Stimulated activated CD4-positive, alpha-beta T cell treated with anti-CD3 and anti-CD28 coated beads, Interleukin-15, amount 100 ng/mL, for 24 hours (primary cell): Measurements from ENCODE around the gene ARMC3.
"Not testable (repeated sequence)": the region's sequence is repeated elsewhere in the genome, so short reads cannot be mapped to it uniquely, and the experiment has no call there.

Experiments used
- DNase-seq: peaks from one replicate; pipeline ENCODE4 v3.0.0-alpha.2; 2020

Gene ARMC3

DNA sequence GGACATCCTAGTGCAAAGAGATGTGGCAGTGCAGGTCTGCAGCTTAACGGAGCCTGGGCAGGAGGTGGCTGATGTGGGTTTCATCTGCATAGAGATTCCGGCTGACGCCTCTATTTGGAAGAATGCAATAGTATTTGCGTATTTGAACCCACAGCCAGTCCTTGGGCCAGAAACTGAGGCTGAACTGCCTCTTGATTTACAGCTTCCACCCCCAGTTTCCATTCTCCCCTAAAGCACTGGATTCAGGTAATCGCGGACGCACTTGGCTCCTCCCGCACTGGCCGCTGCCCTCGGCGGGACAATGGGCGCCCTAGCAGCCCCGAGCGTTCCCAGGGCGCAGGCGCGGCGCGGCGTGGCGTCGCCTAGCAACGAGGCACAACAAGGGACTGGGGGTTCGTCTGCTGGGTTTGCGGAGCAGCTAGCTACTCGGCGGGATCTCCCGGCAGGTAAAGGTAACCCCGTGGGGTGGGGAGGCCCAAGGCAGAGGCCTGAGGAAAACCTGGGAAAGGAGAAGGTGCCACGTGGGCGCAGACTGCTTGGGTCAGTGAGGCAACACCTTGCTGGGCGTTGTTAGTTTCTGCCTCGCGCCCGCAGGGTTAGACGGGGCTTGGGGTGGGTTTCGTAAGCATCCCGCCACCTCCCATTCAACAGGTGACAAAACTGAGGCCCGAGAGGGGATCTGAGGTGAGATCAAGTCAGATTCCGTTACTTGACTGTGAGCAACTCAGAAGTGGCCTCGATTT lies at the start of gene ARMC3:
Gene ARMC3, plus strand, starts transcription at position 393 of the 743 bp plus-strand sequence. CDS start 3,944 bp downstream, outside the sequence.
- DNase-seq, result peak; percentile 77

GRCh38 chr10:22891797-22892196 lies 36.1 kb upstream of the ARMC3 start:
- DNase-seq, result no peak

DNA sequence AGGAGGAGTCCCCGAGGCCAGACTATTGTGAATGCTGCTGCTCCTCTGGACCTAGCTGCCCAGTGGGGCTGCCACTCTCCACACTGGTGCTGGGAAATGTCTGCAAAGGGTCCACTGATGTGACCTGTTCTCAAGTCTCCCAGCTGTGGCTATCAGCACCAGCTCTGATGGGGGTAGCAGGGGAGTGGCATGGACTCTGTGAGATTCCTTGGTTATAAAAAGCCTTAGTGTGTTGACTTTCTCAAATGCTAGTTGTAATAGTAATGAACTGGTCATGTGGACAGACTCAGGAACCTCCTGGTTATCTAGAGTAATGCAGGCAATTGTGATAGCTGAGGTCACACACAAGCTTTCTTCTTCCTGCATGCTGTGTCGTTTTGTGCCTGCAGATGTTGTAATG lies 34.1 kb upstream of the ARMC3 start:
- DNase-seq, result no peak

GRCh38 chr10:22894714-22895113 lies 33.1 kb upstream of the ARMC3 start:
- no peak for DNase-seq

DNA sequence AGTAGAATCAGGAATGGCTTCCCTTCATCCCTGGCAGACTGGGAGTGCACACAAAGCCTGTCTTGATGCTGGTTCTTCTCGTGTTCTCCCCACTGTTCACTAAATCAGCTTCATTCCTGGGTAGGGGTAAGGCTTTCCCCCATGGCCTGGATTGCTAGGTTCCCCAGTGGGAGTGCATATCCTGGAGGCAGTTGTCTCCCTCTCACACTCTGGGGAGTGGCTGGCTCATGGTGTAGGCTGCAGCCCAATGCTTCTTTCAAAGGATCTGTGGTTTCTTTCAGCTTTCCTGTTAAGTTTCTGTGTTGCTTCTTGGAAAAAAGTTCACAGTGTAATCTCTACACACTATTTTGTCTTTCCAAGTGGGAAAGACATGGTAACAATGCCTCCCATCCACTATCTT lies 32.6 kb upstream of the ARMC3 start:
- no peak for DNase-seq

GRCh38 chr10:22897371-22897770 lies 30.5 kb upstream of the ARMC3 start:
- no peak for DNase-seq

GRCh38 chr10:22899307-22899706 lies 28.5 kb upstream of the ARMC3 start:
- no peak for DNase-seq

- DNase-seq, result no peak
These were observed 28.1 kb upstream of the ARMC3 start for GRCh38 chr10:22899775-22900174.

DNA sequence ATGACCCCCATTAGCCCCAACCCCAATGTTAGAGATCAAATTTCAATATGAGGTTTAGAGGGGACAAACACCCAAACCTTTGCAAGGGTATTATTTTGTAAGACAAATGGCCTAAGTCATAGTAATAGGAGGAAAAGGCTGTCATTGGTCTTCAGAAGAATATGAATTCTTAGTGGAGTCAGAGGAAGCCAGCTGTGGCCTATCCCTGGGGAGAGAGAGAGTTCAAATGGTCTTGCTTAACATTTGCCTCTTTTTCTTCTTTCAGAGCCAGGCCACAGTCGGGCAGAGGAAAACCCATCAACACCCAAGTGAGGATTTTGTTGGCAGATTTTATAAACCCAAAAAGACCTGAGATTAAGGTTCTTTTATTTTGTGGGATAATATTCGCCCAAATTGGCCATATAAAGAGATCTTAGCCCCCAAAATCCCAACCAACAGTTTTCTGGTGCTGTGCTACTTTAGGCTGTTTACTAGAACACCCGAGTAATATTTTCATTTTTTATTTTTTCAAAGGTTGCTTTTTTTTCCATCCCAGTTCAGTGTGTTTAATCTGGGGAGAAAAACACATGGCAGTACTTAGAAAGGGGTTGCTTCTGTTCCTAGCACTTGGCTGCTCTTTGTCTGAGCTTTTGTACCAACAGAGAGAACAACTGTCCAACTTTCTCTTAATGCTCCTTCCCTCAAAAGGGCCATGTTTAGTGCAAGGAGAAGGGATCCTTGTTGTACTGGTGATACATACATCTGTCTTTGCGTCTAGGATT lies 26.8 kb upstream of the ARMC3 start:
- DNase-seq, result no peak

DNA sequence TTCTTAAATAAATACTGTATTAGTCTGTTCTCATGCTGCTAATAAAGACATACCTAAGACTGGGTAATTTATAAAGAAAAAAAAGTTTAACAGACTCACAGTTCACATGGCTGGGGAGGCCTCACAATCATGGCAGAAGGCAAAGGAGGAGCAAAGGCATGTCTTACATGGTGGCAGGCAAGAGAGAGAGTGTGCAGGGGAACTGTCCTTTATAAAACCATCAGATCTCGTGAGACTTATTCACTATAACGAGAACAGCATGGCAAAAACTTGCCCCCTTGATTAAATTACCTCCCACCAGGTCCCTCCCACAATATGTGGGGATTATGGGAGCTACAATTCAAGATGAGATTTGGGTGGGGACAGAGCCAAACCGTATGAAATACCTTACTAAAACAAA lies 25.7 kb upstream of the ARMC3 start:
- DNase-seq, result not testable (repeated sequence)

GRCh38 chr10:22903694-22904093 lies 24.2 kb upstream of the ARMC3 start:
- no peak for DNase-seq

- DNase-seq, result no peak
These were observed 21.1 kb upstream of the ARMC3 start for GRCh38 chr10:22906767-22907166.

- no peak for DNase-seq
These were observed 19.0 kb upstream of the ARMC3 start for GRCh38 chr10:22908837-22909236.

- DNase-seq, result not testable (repeated sequence)
These were observed 18.2 kb upstream of the ARMC3 start for GRCh38 chr10:22909673-22910072.

GRCh38 chr10:22911067-22911466 lies 16.8 kb upstream of the ARMC3 start:
- no peak for DNase-seq

DNA sequence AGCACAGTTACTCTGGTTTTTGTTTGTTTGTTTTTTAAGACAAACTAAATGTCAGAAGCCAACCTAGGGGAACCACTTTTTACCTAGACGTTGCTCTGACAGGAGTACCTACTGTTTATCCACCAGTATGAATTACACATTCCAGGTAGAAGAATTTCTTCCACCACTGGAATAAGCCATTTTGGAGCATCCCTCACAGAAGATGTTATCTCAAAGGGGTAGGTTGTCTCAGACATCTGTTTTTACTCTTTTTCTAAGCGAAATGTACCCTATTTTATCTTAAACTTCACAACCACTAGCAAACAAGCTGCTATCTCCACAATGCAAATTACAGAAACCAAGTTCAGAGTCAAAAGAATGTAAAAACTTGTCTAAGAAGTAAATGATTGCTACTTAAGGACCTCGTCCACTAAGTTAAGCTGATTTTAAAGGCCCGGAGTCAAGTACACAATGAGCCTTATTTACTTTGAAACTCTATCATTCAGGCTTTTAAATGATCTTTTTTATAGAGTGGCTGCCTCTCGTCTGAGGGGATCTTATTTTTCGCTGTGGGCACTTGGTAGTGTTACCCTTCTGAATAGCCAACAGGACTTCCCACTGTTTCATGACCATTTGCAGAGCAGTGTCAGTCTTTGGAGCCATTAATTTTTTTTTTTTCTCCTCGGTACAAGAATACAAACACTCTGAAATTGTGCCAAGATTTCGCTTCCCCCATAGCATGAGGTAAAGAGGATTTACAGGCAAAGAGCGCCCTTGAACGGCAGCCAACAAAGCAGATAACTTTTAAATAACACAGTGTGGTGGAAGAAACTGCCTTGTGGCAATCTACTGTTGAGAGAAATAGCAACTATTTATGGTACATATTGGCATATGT lies 15.7 kb upstream of the ARMC3 start:
- no peak for DNase-seq

DNA sequence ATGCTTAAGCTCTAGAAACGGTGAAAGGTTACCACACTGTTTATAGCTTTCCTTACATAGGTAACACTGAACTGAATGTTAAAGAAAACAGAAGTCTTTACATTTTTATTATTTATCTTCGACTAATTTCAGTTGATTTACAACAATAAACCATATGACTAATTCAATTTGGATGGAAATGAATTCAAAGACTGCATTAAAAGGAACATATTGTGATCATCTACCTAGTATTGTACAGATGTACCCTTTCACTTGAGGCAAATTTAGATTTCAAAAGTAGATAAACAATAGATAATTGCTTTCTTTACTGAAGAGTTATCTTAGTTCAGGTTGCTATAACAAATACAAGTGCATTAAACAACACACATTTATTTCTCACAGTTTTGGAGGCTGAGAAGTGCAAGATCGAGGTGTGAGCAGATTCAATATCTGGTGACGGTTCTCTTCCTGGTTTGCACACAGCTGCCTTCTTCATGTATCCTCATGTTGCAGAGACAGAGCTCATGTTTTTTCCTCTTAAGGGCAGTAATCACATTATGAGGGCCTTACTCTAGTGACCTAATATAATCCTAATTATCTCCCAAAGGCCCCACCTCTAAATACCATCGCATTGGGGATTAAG lies 15.0 kb upstream of the ARMC3 start:
- no peak for DNase-seq

- no peak for DNase-seq
These were observed 14.3 kb upstream of the ARMC3 start for GRCh38 chr10:22913474-22914092.

- no peak for DNase-seq
These were observed 12.5 kb upstream of the ARMC3 start for GRCh38 chr10:22915314-22915713.

- no peak for DNase-seq
These were observed 2.8 kb upstream of the ARMC3 start for GRCh38 chr10:22925088-22925487.

DNA sequence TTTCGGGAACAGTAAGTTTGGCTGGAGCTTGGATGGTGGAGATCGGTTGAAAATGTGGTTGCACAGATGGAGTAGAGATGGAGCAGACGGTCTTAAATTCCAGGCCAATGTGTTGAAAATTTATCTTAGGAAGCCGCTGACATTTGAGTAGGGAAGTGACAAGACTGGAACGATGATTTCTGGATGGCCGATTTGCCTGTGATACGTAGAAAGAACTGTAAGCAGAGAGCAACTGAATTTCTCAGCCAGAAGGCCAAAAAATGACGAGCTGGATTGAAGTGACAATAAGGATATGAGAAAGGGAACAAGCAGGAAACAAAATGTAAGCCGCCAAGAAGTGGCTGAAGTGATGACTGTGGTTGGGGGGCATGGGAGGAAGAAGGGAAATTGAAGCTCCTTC lies 687 bp upstream of the ARMC3 start:
- DNase-seq, result no peak

DNA sequence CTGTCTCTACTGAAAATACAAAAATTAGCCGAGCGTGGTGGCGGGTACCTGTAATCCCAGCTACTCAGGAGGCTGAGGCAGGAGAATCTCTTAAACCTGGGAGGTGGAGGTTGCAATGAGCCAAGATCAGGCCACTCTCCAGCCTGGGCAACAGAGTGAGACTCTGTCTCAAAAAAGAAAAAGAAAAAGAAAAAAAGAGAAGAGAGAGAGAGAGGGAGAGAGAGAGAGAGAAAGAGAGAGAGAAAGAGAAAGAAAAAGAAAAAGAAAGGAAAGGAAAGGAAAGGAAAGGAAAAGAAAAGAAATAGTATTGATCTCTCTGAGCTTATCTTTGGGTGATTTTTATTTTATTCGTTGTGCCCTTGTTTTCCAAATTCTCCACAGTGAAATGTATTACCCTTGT lies 1.2 kb downstream of the ARMC3 start:
- not testable (repeated sequence) for DNase-seq
